GM21381 (cell line): ENCODE results near the gene ZNF860.

ENCODE experiments used
- ATAC-seq: cut with Tn5 transposase; IDR thresholded peaks from one replicate; pipeline ENCODE4 v1.9.1; 2021; ENCODE audit warnings: mild to moderate bottlenecking, moderate library complexity; ENCODE audit not compliant: unreplicated experiment

ZNF860 gene

DNA sequence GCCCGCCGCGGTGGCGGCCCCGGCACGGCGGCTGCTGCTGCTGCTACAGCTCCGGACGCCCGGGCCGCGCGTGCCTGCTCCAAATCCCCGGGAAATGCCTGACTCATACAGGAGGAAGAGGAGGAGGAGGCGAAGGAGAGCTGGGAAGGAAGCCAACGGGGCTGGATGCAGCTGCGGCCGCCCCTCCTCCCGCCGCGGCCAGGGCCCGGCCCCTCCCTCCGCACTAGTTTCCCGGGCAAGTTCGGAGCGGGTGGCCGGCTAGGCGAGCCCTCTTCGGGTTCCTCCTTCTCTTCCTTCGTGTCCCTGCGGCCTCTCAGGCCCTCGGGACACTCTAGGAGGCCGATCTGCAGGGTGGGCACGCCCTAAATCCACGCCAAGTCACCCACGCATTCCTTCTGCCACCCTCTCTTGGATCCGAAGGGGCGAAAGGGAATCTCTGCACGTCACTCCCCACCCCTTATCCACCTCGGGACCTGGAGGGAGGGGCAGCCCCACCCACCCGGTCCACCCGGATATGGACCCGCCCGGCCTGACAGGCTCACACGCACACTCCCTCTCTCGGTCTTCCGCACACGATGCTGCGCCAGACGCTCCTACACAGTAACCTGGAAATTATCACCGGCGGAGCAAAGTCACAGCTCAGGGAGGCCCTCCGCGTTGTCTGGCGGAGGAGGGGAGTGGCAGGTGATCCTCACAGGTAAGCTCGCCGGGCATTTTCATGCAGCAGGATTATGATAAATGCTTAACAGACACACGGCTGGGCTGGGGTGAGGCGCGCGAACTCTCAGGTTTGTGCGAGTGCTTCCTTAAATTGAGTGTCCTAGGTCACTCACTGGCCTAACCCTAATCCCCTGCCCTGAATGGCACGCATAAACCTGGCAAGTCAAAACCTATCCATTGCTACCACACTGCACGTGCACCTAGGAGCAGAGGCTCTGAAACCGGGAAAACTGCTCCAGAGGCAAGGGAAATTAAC lies at the start of gene ZNF860, which contains the start of gene OSBPL10:
Gene ZNF860 (plus strand): TSS at position 545 of the 976 bp plus-strand sequence. CDS start 7,330 bp downstream, outside the sequence.
Gene OSBPL10 (minus strand): TSS at position 57 of the 976 bp plus-strand sequence. CDS start 83 bp downstream, outside the sequence.
- ATAC-seq, result no peak

- ATAC-seq, result no peak
Measured at GRCh38 chr3:31932990-31933389, 48.6 kb upstream of the ZNF860 start.

DNA sequence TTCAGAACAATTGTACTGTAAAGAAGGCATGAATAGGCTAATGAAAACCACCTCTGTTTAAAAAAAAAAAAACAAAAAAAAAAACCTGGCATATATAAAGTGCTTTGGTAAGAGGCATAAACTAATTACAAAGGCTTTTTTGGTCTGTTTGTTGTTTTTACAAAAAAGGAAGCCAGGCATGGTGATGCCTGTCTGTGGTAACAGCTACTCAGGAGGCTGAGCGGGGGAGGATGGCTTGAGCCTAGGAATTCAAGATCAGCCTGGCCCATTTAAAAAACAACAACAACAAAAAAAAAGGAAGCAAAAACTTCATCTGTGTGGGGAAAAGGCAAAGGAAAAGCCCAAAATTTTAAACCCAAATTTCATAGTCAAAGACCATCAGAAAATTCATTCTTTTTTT lies 47.5 kb upstream of the ZNF860 start:
- ATAC-seq, result no peak

DNA sequence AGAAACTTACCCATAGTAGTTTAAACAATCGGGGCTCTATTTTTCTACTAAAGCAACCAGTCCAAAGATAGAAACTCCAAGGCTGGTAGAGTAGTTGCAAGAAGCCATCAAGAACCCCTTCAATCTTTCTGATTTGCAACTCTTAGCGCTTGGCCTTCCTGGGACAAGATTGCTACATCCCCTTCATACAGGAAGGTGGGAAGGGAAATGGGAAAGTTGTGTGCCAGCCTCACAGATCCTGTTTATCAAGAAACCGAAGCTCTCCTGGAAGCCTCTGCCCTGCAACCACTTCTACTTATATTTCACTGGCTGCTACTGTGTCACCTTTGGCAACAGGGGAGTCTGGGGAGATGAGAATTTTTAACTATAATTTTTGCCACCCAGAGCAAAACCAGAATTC lies 46.7 kb upstream of the ZNF860 start:
- no peak for ATAC-seq

DNA sequence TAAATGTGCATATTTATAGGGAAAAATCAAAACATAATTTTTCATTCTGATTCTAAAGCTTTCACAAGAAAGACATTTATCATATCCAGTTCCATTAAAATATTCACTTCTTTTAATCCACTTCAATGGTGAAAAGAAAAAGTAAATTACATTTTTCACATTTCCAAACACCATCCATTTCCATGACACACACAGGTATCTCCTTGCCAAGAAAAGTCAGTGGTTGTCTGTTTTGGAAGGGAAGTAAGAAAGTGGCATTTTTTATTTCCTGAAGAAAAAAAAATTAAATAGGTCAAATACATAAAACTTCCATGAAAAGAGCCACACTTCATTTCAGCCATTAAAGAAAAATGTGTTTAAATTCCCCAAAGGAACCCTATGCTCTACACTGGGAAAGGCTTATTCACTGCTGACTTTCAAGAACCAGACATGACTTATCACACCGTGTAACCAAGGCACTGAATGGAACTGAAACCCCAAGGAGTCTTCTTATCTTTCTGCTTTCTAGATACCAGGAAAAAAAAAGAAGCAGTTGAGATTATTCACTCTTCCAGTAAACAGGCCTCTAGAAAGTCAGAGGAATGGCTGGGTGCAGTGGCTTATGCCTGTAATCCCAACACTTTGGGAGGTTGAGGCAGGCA lies 45.0 kb upstream of the ZNF860 start:
- no peak for ATAC-seq

GRCh38 chr3:31937225-31937624 lies 44.3 kb upstream of the ZNF860 start:
- ATAC-seq, result no peak

DNA sequence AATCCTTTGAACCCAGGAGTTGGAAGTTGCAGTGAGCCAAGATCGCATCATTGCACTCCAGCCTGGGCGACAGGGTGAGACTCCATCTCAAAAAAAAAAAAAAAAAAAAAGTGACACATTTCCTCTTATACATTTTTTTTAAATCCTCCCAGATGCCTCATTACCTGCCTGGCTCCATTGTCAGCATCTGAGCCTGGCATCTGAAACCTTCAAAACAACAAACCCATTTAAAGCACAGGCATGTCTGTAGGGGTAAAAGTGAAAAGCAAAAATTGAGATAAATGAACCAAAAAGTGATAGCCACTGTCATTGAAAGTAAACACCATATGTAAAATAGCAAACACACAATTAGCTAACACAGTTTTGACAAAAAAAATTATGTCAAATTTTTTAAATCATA lies 39.1 kb upstream of the ZNF860 start:
- ATAC-seq, result no peak

GRCh38 chr3:31943041-31943440 lies 38.5 kb upstream of the ZNF860 start:
- ATAC-seq, result no peak

- ATAC-seq, result no peak
Measured at GRCh38 chr3:31945738-31946052, 35.9 kb upstream of the ZNF860 start.

DNA sequence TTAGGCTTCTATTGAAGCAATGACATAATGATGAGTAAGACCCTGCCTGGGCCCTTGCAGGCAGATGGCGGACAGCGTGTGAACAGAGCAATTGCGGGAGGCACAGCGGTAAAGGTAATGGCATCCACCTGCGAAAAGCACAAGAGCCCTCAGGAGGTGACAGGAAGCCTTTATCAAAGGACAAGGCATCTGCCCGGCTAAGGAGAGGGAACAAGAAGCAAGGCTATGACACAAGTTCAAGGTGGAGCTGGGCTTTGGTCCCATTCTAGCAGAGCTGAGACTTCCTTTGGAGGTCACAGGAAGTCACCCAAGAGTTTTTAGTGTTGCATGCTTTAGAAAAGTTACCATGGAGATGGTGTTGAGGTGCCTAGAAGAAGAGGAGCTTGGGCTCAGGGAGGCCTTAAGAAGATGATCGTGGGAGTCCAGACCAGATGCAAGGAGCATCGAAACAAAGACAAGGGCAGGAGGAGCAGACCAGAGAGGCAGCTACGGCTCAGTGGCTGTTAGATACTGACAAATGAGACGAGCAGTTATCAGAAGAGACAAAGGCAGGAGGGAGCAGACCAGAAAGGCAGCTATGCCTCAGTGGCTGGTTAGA lies 35.0 kb upstream of the ZNF860 start:
- no peak for ATAC-seq

DNA sequence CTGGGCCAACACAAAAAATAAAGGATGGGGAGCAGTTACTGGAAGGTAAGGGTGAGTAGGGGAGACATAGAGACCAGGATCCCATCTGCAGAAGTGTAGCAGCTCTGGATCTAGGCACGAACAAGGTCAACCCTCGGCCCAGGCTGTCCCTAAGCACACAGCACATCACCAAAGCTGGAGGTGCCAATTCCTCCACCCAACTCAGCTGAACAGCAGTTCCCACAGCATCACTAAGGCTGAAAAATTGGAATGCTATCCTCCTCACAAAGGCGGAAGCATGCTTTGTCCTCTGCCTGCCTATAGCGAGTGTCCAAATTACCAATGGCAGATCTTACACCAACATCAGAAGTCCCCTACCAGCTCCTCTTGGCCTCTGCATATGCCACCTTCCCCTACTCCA lies 34.4 kb upstream of the ZNF860 start:
- no peak for ATAC-seq

DNA sequence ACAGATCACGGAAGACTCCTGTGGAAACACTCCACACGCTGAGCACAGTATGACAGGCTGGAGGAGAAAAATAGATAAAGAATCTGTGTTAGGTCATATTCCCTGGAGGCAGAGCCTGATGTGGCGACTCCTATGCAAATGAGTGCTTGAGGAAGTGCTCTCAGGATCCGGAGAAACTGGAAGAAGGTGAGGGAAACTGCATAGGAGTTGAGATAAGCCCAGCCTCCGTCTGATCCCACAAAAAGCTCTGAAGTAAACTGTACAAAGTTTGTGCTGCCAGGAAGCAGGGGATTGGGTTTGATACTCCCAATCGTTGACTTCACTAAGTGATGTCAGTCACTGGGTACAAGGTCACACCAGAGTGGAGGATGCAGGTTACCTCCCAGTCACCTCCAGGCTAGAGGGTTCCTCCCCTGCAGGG lies 33.9 kb upstream of the ZNF860 start:
- ATAC-seq, result no peak

DNA sequence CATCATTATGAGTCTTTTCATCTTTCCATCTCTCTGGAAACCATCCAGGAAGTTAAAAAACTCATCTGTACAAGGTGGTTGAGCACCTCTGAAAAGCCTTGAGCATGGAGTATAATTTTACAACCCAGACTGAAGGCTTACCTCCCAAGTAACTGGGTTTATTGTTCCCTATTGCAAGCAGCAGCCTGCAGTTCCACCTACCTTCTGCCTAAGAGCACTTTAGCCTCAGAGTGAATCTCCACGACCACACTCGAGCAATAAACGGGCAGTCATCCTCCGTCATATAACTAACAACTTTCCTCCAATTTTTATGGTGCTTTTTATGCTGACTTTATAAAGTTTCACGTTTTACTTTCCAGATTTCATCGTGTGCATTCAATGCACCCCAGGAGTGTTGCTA lies 33.3 kb upstream of the ZNF860 start:
- ATAC-seq, result no peak

GRCh38 chr3:31952205-31952604 lies 29.3 kb upstream of the ZNF860 start:
- ATAC-seq, result peak; percentile 80

DNA sequence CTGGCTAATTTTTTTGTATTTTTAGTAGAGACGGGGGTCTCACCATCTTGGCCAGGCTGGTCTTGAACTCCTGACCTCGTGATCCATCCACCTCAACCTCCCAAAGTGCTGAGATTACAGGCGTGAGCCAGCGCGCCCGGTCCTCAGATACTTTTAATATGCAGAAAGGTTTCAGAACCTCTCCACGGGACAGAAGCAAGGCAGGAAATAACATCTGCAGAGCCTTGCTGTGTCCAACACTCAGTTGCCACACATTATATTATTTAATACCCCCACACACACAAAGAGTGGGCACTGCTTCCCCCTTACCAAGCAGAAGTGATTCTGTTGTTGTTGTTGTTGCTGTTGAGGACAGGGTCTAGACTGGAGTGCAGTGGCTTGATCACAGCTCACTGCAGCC lies 28.5 kb upstream of the ZNF860 start:
- no peak for ATAC-seq

DNA sequence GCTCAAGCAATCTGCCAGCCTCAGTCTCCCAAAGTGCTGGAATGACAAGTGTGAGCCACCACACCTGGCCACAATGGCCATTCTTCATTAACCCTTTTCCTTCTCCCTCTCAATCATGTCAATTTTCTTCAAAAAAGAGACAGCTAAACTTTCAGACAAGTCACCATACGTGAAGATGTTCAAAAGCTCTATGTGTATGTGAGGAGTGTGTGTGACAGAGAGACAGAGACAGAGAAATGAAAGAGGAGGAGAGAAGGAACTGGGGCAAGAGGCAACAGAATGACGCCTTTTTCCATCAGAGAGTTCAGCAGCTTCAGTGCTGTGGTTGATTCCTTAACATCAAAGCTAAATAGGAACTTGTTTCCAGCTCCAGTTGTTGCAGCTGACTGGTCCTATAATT lies 27.9 kb upstream of the ZNF860 start:
- no peak for ATAC-seq

GRCh38 chr3:31955581-31955980 lies 26.0 kb upstream of the ZNF860 start:
- no peak for ATAC-seq

DNA sequence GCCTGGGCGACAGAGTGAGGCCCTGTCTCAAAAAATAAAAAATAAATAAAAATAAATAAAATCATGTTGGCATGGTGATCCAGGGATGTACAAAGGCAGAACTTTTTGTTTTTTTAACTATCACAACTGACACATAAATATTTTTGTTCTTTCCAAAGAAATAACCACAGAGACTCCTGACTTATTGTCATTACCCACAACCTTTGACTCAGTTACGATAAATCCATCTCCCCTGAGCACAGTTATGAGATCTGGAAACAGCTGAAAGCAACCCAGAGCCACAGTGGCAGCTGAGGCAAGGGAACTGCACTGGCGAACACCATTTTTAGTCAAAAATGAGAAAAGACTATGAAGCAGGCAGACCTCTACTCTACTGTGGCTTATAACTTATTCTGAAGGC lies 24.4 kb upstream of the ZNF860 start:
- no peak for ATAC-seq

DNA sequence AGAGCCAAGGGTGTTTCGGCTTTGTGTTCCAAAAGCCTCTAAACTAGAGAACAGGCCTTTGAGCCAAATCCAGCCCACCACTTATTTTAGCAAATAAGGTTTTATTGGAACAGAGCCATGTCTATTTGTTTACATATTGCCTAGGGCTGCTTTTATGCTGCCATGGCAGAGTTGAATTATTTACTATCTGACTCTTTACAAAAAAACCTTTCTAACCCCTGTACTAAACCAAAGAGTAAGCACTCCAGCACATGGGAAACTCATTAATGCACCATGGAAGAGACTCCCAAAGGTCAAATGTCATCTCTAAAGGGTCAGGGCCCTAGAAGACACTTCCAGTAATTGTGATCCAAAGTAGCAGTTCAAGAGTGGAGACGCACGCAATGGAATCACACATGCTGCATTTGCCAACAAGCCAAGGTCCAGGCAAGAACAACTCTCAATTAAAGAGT lies 22.8 kb upstream of the ZNF860 start:
- no peak for ATAC-seq

DNA sequence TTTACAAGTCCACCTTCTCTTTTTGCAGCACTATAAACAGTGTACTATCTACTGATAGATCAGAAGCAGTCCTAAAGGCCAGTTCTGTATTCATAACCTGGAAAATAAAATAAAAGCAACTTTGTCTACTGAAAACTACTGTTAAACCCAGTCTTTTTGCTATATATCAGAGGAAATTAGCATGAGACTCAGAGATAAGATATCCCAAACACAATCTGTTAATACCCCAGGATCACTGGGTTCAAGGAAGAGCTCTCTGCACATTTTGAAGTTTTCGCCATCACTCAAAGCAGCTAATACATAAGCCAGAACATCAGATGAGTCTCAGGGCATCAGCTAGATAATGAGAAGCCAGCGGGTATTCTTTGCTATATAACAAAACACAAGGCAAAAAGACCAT lies 22.3 kb upstream of the ZNF860 start:
- ATAC-seq, result no peak

GRCh38 chr3:31959951-31960792 lies 21.4 kb upstream of the ZNF860 start:
- peak; percentile 21 for ATAC-seq
